HG03135 (cell line): ENCODE results near the gene CFL2.
"Not testable (repeated sequence)": the region's sequence is repeated elsewhere in the genome, so short reads cannot be mapped to it uniquely, and the experiment has no call there.

Experiments used
- ATAC-seq: cut with Tn5 transposase; IDR thresholded peaks from one replicate; pipeline ENCODE4 v1.9.1; 2021; ENCODE audit warnings: mild to moderate bottlenecking, moderate library complexity; ENCODE audit not compliant: unreplicated experiment

Gene CFL2

GRCh38 chr14:34714320-34715126 is at the start of gene CFL2:
Gene CFL2 (minus strand): TSS chr14:34714593. CDS start chr14:34714540, 53 bp downstream.
- peak; percentile 79 for ATAC-seq

DNA sequence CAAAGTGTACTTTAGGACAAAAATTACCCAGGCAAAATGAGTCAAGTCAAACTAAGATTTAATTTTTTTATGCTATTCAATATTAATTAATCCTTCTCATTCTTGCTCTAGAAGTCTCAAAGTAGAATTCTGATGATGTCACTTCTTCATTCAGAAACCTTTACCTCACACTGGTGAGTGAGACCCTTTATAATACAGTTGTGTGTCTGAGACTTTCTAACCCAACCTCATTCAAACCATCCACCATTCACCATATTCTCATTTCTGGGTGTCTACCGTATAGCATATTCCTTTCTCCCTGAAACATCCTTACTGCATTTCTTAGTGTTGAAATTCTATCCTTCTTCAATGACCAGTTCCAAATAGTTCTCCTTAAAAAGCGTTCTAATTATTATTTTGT is 40.8 kb upstream of the CFL2 start:
- no peak for ATAC-seq

GRCh38 chr14:34754687-34755086 is 40.3 kb upstream of the CFL2 start:
- ATAC-seq, result no peak

GRCh38 chr14:34750670-34751069 is 36.3 kb upstream of the CFL2 start:
- ATAC-seq, result no peak

GRCh38 chr14:34750233-34750632 is 35.8 kb upstream of the CFL2 start:
- no peak for ATAC-seq

GRCh38 chr14:34749408-34749807 is 35.0 kb upstream of the CFL2 start:
- ATAC-seq, result no peak

DNA sequence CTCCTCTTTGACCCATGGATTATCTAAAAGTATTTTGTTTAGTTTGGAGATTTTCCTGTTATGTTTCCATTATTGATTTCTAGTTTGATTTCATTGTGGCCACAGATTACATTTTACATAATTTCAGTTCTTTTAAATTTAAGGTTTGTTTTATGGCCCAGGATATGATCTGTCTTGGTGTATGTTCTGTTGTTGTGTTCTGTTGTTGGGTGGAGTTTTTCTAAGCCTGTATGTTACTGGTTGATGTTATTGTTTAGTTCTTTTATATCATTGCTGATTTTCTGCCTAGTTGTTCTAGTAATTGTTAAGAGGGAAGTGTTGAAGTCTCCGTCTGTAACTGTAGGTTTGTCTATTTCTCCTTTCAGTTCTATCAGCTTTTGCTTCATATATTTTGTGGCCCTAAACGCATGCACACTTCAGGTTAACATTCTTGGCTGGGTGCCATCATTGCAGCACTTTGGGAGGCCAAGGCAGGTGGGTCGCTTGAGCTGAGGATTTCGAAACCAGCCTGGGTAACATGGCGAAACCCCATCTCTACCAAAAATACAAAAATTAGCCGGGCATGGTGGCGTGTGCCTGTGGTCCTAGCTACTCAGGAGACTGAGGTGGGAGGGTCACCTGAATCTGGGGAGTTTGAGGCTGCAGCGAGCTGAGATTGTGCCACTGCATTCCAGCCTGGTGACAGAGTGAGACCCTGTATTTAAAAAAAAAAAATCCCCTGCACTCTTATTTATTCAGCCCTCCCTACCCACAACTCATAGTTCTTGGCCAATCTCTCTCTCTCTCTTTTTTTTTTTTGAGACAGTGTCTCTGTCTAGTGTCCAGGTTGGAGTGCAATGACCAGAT is 28.1 kb upstream of the CFL2 start:
- no peak for ATAC-seq

DNA sequence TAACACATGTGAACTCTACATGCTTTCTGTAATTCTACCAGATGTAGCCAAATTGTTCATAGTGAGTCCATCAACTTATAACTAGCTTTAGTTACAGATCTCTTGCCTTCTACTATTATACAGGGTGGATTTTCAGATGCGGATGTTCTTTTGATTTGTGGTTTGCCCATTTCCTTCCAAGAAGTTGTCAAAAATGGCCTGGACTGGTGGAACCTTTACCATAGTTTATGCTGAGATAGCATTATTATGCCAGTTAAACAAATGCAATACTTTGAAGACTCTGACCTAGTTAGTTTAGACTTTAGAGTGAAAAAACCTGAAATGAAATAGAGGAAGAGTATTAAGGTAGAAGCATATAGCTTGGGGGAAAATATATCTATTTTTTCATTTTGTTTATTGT is 27.4 kb upstream of the CFL2 start:
- ATAC-seq, result no peak

DNA sequence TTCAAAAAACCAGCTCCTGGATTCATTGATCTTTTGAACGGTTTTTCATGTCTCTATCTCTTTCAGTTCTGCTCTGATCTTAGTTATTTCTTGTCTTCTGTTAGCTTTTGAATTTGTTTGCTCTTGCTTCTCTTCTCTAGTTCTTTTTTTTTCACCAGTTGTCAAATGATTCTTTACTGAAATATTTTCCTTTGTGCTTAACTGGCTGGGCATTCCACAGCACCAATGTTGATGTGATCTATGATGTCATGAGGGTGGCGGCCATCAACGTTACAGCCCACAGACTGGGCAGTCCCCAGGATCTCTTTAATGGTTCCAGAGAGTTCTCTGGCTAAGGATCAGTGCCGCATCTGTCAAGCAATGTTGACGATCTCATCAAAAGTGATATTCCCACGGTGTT is 25.7 kb upstream of the CFL2 start:
- ATAC-seq, result not testable (repeated sequence)

DNA sequence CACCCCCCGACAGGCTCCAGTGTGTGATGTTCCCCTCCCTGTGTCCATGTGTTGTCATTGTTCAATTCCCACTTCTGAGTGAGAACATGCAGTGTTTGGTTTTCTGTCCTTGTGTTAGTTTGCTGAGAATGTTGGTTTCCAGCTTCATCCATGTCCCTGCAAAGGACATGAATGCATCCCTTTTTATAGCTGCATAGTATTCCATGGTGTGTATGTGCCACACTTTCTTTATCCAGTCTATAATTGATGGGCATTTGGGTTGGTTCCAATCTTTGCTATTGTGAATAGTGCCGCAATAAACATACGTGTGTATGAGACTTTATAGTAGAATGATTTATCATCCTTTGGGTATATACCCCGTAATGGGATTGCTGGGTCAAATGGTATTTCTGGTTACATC is 22.7 kb upstream of the CFL2 start:
- not testable (repeated sequence) for ATAC-seq

DNA sequence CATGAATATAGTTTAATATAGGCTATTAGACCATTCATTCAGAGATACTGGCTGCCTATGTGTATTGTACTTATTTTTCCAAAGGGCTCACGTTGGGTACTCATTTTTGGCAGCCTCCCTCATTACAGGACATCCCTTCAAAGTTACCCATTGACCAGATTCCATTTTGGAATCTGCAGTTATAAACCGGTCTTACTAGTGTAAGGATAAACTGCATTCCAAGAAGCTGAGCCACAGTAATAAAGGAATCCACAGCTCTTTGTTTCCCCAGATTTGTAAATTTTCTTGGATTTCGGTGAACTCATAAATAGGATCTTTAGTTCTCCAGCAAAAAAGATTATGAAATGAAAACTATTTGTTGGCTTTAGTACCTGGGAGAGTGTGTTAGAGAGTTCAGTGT is 18.9 kb upstream of the CFL2 start:
- ATAC-seq, result no peak

DNA sequence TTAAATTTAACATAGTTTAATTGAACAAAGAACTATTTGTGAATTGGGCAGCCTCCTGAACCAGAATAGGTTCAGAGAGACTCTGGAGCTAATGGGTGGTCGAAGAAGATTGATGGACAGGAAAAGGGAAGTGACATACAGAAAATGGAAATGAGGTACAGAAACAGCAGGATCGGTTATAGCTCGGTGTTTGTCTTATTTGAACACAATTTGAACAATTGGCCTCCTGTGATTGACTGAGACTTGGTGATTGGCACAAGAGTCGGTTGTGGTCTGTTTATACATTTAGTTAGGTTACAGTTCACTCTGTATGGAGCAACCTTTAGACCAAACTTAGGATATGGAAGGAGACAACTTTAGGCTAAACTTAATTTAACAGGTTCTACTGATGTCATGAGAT is 18.4 kb upstream of the CFL2 start:
- no peak for ATAC-seq

GRCh38 chr14:34723867-34724266 is 9.5 kb upstream of the CFL2 start:
- no peak for ATAC-seq

DNA sequence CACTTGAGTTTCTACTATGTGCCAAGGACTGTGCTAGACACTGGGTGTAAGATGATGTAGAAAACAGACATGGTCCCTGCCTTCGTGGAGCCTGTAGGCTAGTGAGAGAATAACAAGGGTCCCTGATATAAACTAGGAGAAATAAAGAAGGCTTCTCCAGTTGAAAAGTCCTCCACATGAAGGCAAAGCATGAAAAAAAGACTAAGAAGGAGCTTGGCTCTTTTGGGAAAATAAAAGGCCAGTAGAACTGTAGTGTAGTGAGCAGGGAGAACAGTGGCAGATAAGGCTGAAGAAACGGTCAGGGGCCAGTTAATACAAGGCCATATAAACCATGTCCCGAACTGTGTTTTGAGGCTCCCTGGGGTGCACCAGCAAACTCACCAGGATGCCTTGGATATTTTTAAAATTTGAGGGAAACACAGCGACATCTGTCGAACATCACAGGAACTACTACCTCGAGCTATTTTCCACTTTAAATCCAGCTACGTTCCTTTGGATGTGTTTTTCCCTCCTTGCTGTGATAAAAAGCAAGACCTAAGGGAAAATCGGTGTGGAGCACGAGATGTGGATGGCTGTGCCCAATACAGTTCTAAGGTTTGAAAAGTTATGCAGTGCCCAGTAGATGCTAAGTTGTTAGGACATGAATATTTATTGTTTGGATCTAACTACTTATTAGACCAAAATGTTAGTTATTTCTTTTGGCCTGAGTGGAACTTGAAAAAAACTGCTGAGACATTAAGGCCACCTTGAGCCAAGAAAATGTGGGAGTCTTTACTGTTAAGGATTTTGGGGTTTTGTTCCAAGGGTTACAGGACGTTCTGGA is 8.5 kb upstream of the CFL2 start:
- ATAC-seq, result no peak

DNA sequence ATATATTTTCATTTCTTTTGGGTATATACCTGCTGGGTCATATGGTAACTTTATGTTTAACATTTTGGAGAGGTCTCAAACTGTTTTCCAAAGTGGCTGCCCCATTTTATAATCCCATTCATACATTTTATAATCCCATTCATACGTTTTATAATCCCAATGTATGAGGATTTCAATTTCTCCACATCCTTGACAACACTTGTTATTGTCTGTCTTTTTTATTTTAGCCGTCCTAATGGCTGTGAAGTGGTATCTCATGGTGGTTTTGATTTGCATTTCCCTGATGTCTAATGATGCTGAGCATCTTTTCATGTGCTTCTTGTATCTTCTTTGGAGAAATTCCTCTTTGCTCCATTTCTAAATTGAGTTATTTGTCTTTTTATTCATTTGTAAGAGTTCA is 6.7 kb upstream of the CFL2 start:
- no peak for ATAC-seq

DNA sequence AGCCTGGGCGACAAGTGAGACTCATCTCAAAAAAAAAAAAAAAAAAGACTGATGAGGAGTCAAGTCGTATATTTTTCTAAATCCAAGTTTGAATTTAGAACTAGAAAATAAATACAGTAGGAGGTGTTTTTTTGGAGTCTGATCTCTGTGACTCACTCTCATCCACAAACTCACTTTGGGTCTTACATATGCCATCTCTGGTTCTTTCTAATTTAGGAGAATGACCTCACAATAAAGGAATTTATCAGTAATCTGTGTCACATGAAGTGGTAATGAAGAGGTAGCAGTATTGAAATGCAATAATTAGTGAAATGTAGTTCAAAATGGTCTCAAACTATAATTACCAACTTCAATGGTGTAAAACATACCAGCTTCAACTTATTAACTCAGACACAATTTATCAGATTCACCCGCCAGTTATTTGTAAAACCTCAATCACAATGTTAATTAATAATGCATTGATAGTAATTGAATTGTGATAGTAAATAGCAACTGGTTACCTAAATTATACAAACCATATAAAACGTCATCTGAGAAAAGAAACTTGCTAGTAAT is 4.4 kb upstream of the CFL2 start:
- ATAC-seq, result no peak

DNA sequence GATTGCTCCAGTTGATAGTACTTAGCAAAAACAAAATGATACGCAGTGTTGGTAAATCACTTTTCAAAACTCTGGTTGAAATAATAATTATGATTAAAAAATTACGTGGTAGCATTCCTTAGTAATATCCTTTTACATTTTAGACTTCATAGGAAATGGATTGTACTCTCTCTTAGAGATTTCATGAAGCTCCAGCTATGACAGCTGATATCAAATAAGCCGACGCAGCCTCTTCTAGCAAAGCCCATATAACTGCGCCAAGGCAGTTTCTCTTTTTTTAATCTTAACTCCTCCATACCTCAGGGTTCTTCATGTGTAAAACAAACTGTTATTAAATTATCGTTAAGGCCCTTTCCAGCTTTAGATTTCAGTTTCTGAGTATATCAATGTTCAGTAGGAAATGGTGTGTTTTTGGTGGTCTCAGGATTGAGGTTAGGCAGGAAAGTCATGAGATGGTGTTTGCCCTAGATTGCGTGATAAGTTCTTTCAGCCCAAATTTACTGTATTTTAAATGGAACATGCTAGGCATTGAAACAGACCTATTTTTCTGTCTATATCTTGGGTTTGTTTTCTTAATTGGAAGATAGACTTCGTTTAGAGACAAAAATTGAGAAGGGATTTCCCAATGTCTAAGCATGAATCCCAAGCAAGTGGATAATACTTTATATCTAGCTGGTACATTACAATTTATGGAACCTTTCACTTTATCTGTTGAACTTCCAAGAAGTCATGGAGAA is 902 bp upstream of the CFL2 start:
- ATAC-seq, result no peak

DNA sequence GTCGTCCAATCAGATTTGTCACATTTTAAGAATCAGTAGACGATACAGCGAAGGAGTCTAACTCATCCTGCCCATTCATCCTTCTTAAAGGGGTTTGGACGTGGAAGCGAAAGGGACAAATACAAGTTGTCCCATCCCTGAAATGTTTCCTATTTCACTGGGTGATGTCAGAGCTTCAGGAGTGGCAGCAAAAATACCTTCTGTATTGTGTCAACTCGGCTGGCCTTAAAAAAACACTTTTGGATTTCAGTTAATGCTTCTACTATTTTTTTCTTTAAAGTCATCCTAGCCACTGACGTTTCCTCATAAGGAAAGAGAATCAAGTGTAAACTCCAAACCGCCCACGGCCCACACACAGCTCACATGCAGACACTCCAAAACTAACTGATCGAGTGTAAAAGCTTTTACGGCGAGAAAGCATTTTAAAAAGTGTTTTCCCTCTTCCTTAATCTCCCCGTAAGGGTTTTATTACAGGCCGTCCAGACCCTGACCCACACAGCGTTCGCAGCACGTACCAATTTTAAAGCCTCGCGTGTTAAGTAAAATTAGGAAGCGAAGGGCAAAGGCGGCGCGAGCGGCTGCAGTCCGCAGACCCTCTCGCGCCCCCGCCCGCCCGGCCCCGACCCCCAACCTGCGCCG is 593 bp downstream of the CFL2 start:
- ATAC-seq, result no peak

- ATAC-seq, result no peak
Observed at GRCh38 chr14:34713122-34713680, 1.2 kb downstream of the CFL2 start.
